HepG2 (cell line): Measurements from ENCODE around the gene NLRP6. TPM values are rescaled to one million over a fixed set of nuclear protein-coding genes. Genes with fewer than 3 reads are reported as not detected.

ENCODE experiments used
- HCFC1 ChIP-seq: fragments of 150-350 bp; IDR thresholded peaks from 2 replicates; pipeline ENCODE4 v1.6.1; 2014; ENCODE audit warnings: low read depth, low read length
- HOXA5 ChIP-seq: sonication (generic); formaldehyde crosslinking; IDR thresholded peaks from 2 replicates; pipeline ENCODE4 v1.4.0; 2020; ENCODE audit warnings: missing genetic modification reagents
- NCOR1 ChIP-seq: fragments of 200-600 bp; sonication (generic); IDR thresholded peaks from 2 replicates; pipeline ENCODE4 v1.7.0; 2017; ENCODE audit warnings: antibody characterized with exemption, low read length, borderline replicate concordance
- SALL2 ChIP-seq: sonication (generic); formaldehyde crosslinking; IDR thresholded peaks from 2 replicates; pipeline ENCODE4 v1.8.1; 2023; ENCODE audit warnings: mild to moderate bottlenecking, missing genetic modification reagents, inconsistent platforms
- THAP11 ChIP-seq: IDR thresholded peaks from 2 replicates; pipeline ENCODE4 v1.6.1; 2016; ENCODE audit warnings: missing biosample characterization, missing genetic modification reagents
- ZNF317 ChIP-seq: sonication (generic); formaldehyde crosslinking; IDR thresholded peaks from 2 replicates; pipeline ENCODE4 v1.5.0; 2020; ENCODE audit warnings: mild to moderate bottlenecking, missing genetic modification reagents
- ZNF562 ChIP-seq: sonication (generic); formaldehyde crosslinking; IDR thresholded peaks from 2 replicates; pipeline ENCODE4 v1.8.0; 2022; ENCODE audit warnings: missing genetic modification reagents, borderline replicate concordance
- ZNF850 ChIP-seq: sonication (generic); formaldehyde crosslinking; conservative IDR thresholded peaks from 2 replicates; pipeline ENCODE4 v1.9.0; 2021; ENCODE audit warnings: mild to moderate bottlenecking, missing genetic modification reagents
- ZSCAN9 ChIP-seq: IDR thresholded peaks from 2 replicates; pipeline ENCODE4 v1.6.1; 2016; ENCODE audit warnings: borderline replicate concordance
- polyA plus RNA-seq, 8 experiments: library from polyadenylated mRNA; depleted of rRNA in 3 of 8; stranded (reverse) in 7 of 8; unstranded in 1 of 8; fragments of >200 nt; fragmentation: Illumina TruSeq in 4 of 8; extraction: Trizol in 4 of 8; gene quantifications; 2 replicates each; pipeline versions ENCODE4 v1.2.1 to v1.2.3, GENCODE V29; 2011 to 2016; ENCODE audit warnings: low read depth in 4 of 8, missing spikeins in 1 of 8, mixed read lengths in 1 of 8; ENCODE audit not compliant: insufficient read depth in 1 of 8
- total RNA-seq, 5 experiments: library from RNA; depleted of rRNA; stranded (reverse); fragments of >200 nt; fragmentation: Illumina TruSeq; extraction: Trizol; gene quantifications; 2 replicates each; pipeline ENCODE4 v1.2.3, GENCODE V29; 2016; ENCODE audit warnings: low read depth in 1 of 5
- TF ChIP-seq, protein P1 (sequence below): IDR thresholded peaks from 2 replicates; pipeline ENCODE4 v1.6.1; 2016; ENCODE audit warnings: low read depth, control low read depth
- TF ChIP-seq, protein P2 (sequence below): sonication (generic); formaldehyde crosslinking; IDR thresholded peaks from 2 replicates; pipeline ENCODE4 v1.4.0; 2020; ENCODE audit warnings: mild to moderate bottlenecking, missing genetic modification reagents, borderline replicate concordance
- TF ChIP-seq, protein P3 (sequence below), 2 experiments: sonication (generic) in 1 of 2; formaldehyde crosslinking in 1 of 2; IDR thresholded peaks; 2 replicates each; pipeline versions ENCODE4 v1.6.1 to v1.9.0; 2014 to 2022; ENCODE audit warnings: antibody characterized with exemption in 1 of 2, borderline replicate concordance in 1 of 2, inconsistent platforms in 1 of 2, low read depth in 1 of 2, missing genetic modification reagents in 1 of 2

The NLRP6 gene
- total and polyA plus RNA-seq, 2 of the 13 experiments (the other 11 are each of a cell fraction or from before 2014, with no cell fraction given), result not detected

DNA sequence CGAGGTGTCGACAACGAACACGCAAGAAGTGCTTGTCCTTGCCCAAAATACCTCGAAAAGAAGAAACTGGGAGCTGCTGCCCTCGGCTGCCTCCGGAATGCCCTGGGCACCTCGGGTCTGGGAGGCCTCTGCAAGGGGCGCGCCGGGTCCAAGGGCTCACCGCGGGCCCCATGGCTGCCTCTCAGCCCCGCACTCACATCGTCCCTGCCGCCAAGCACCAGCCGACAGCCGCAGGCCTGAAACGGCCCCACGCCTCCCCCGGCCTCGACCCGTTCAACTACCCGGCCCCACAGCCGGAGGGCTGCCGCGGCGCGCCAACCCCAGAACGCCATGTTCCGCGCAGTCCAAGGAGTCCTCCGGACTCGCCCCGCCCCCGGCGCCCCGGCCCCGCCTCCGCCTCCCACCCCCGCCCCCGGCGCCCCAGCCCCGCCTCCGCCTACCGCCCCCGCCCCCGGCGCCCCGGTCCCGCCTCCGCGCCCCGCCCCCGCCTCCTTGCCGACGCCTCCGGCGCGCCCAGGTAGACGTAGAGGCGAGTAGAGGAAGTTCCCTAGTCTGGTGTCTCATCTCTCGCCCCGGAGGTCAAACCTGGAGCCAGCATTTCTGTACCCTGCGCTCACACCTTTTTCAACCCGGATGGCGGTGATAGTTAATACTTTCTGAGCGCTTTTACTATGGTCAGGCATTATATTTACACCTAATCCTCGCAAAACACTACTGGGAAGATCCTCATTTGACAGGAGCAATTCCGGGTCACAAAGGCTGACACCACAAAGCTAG, 42.0 kb upstream of the NLRP6 start, which contains the start of gene SIRT3 (continued):
- TF ChIP-seq THAP11 (CRISPR knock-in tag) (no peak; the same call in 1 of the 2 replicates), ZNF562 (CRISPR knock-in tag) (no peak), HOXA5 (CRISPR knock-in tag) (no peak; the same call in 1 of the 2 replicates), ZNF850 (CRISPR knock-in tag) (no peak; the same call in 1 of the 2 replicates), ZSCAN9 (CRISPR knock-in tag) (no peak), HCFC1 (no peak), SALL2 (CRISPR knock-in tag) (no peak; the same call in 1 of the 2 replicates), NCOR1 (no peak), ZNF317 (no peak)
- TF ChIP-seq, protein P1, sequence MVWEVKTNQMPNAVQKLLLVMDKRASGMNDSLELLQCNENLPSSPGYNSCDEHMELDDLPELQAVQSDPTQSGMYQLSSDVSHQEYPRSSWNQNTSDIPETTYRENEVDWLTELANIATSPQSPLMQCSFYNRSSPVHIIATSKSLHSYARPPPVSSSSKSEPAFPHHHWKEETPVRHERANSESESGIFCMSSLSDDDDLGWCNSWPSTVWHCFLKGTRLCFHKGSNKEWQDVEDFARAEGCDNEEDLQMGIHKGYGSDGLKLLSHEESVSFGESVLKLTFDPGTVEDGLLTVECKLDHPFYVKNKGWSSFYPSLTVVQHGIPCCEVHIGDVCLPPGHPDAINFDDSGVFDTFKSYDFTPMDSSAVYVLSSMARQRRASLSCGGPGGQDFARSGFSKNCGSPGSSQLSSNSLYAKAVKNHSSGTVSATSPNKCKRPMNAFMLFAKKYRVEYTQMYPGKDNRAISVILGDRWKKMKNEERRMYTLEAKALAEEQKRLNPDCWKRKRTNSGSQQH (CRISPR knock-in tag), result no peak
- TF ChIP-seq, protein P2, sequence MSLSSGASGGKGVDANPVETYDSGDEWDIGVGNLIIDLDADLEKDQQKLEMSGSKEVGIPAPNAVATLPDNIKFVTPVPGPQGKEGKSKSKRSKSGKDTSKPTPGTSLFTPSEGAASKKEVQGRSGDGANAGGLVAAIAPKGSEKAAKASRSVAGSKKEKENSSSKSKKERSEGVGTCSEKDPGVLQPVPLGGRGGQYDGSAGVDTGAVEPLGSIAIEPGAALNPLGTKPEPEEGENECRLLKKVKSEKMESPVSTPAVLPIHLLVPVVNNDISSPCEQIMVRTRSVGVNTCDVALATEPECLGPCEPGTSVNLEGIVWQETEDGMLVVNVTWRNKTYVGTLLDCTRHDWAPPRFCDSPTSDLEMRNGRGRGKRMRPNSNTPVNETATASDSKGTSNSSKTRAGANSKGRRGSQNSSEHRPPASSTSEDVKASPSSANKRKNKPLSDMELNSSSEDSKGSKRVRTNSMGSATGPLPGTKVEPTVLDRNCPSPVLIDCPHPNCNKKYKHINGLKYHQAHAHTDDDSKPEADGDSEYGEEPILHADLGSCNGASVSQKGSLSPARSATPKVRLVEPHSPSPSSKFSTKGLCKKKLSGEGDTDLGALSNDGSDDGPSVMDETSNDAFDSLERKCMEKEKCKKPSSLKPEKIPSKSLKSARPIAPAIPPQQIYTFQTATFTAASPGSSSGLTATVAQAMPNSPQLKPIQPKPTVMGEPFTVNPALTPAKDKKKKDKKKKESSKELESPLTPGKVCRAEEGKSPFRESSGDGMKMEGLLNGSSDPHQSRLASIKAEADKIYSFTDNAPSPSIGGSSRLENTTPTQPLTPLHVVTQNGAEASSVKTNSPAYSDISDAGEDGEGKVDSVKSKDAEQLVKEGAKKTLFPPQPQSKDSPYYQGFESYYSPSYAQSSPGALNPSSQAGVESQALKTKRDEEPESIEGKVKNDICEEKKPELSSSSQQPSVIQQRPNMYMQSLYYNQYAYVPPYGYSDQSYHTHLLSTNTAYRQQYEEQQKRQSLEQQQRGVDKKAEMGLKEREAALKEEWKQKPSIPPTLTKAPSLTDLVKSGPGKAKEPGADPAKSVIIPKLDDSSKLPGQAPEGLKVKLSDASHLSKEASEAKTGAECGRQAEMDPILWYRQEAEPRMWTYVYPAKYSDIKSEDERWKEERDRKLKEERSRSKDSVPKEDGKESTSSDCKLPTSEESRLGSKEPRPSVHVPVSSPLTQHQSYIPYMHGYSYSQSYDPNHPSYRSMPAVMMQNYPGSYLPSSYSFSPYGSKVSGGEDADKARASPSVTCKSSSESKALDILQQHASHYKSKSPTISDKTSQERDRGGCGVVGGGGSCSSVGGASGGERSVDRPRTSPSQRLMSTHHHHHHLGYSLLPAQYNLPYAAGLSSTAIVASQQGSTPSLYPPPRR (CRISPR knock-in tag), result no peak
- TF ChIP-seq, protein P3, sequence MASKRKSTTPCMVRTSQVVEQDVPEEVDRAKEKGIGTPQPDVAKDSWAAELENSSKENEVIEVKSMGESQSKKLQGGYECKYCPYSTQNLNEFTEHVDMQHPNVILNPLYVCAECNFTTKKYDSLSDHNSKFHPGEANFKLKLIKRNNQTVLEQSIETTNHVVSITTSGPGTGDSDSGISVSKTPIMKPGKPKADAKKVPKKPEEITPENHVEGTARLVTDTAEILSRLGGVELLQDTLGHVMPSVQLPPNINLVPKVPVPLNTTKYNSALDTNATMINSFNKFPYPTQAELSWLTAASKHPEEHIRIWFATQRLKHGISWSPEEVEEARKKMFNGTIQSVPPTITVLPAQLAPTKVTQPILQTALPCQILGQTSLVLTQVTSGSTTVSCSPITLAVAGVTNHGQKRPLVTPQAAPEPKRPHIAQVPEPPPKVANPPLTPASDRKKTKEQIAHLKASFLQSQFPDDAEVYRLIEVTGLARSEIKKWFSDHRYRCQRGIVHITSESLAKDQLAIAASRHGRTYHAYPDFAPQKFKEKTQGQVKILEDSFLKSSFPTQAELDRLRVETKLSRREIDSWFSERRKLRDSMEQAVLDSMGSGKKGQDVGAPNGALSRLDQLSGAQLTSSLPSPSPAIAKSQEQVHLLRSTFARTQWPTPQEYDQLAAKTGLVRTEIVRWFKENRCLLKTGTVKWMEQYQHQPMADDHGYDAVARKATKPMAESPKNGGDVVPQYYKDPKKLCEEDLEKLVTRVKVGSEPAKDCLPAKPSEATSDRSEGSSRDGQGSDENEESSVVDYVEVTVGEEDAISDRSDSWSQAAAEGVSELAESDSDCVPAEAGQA (IDR thresholded peaks at IDR 0.05; ENCODE audit: low read depth), result peak; percentile 4; the same call in 1 of the 2 replicates
- TF ChIP-seq, protein P3 (CRISPR knock-in tag; IDR thresholded peaks at IDR 0.05; ENCODE audit: borderline replicate concordance), result no peak
